IMR-90 (cell line): ENCODE results near the gene SP8. TPM values are rescaled to one million over a fixed set of nuclear protein-coding genes. Genes with fewer than 3 reads are reported as not detected.

ENCODE experiments used
- ATAC-seq: fragments of 200-7000 bp; cut with Tn5 transposase; 2 replicates; pipeline ENCODE4 v1.9.1; 2020; ENCODE audit warnings: low read depth, mild to moderate bottlenecking, moderate library complexity
- BruUV-seq: library from RNA; stranded (reverse); fragments of 400-500 nt; replicated peaks from 2 replicates; lab custom pipeline; 2021; lab: Mats Ljungman, UMichigan
- CTCF ChIA-PET: fragments of 300-600 bp; formaldehyde crosslinking; extraction: SDS; loops from one replicate; lab custom pipeline; 2021; ENCODE audit warnings: antibody characterized with exemption; lab: Yijun Ruan, JAX
- POLR2A ChIA-PET: fragments of 300-600 bp; sonication (Branson Sonifier 250); formaldehyde crosslinking; loops from one replicate; lab custom pipeline; 2022; ENCODE audit warnings: antibody characterized with exemption; ENCODE audit not compliant: unreplicated experiment; lab: Charles Lee
- DNase-seq: peaks from one replicate; pipeline ENCODE4 v3.0.0; 2013
- H2AFZ ChIP-seq: replicated peaks from 2 replicates; pipeline ENCODE3; 2013; ENCODE audit warnings: low read length, mild to moderate bottlenecking; ENCODE audit not compliant: poor library complexity
- H2AK5ac ChIP-seq: 2 replicates; pipeline ENCODE4 v1.6.1; 2013; ENCODE audit warnings: low read depth, low read length, inconsistent platforms
- H2AK9ac ChIP-seq: replicated peaks from 2 replicates; pipeline ENCODE3; 2013; ENCODE audit warnings: mild to moderate bottlenecking, low read depth, low read length, moderate library complexity; ENCODE audit not compliant: poor library complexity
- H2BK120ac ChIP-seq: 2 replicates; pipeline ENCODE4 v1.6.1; 2013; ENCODE audit warnings: low read depth, low read length, inconsistent platforms
- H2BK15ac ChIP-seq: 3 replicates; pipeline ENCODE4 v1.6.1; 2013; ENCODE audit warnings: low read depth, low read length, inconsistent platforms
- H2BK20ac ChIP-seq: 2 replicates; pipeline ENCODE4 v1.6.1; 2013; ENCODE audit warnings: low read depth, mild to moderate bottlenecking, inconsistent platforms, low read length, moderate library complexity
- H2BK5ac ChIP-seq: 2 replicates; pipeline ENCODE4 v1.6.1; 2013; ENCODE audit warnings: mild to moderate bottlenecking, low read depth, low read length, inconsistent platforms; ENCODE audit not compliant: poor library complexity, severe bottlenecking
- H3K14ac ChIP-seq: replicated peaks from 2 replicates; pipeline ENCODE4 v1.6.1; 2013; ENCODE audit warnings: low read depth, low read length, inconsistent platforms
- H3K18ac ChIP-seq: 2 replicates; pipeline ENCODE4 v1.6.1; 2013; ENCODE audit warnings: low read depth, low read length, control low read depth
- H3K23ac ChIP-seq: 2 replicates; pipeline ENCODE4 v1.6.1; 2013; ENCODE audit warnings: low read depth, low read length, inconsistent platforms
- H3K27ac ChIP-seq: 2 replicates; pipeline ENCODE4 v1.5.1; 2013; ENCODE audit warnings: mild to moderate bottlenecking, control low read depth, low read length; ENCODE audit not compliant: insufficient read depth
- H3K27me3 ChIP-seq: 2 replicates; pipeline ENCODE4 v1.6.1; 2013; ENCODE audit warnings: low read length; ENCODE audit not compliant: control insufficient read depth, insufficient read depth
- H3K36me3 ChIP-seq: 2 replicates; pipeline ENCODE4 v1.6.1; 2013; ENCODE audit warnings: low read length, mixed read lengths; ENCODE audit not compliant: control insufficient read depth, insufficient read depth
- H3K4ac ChIP-seq: 2 replicates; pipeline ENCODE4 v1.6.1; 2013; ENCODE audit warnings: low read depth, low read length, inconsistent platforms
- H3K4me1 ChIP-seq: 2 replicates; pipeline ENCODE4 v1.6.1; 2013; ENCODE audit warnings: low read length, mixed read lengths; ENCODE audit not compliant: control insufficient read depth, insufficient read depth
- H3K4me2 ChIP-seq: 2 replicates; pipeline ENCODE4 v1.6.1; 2013; ENCODE audit warnings: low read depth, mild to moderate bottlenecking, control low read depth, low read length, moderate library complexity
- H3K4me3 ChIP-seq: 2 replicates; pipeline ENCODE4 v1.5.1; 2013; ENCODE audit warnings: low read depth, mild to moderate bottlenecking, control low read depth, low read length, moderate library complexity; ENCODE audit not compliant: insufficient read depth
- H3K56ac ChIP-seq: 2 replicates; pipeline ENCODE4 v1.6.1; 2013; ENCODE audit warnings: low read length, inconsistent platforms; ENCODE audit not compliant: insufficient read depth; ENCODE audit errors: extremely low read depth
- H3K79me1 ChIP-seq, 2 experiments: 2 replicates each; pipeline ENCODE4 v1.6.1; 2013; ENCODE audit warnings: low read length in 2 of 2, inconsistent platforms in 1 of 2, low read depth in 1 of 2
- H3K9ac ChIP-seq: 2 replicates; pipeline ENCODE4 v1.6.1; 2013; ENCODE audit warnings: low read depth, low read length, control low read depth
- H3K9me1 ChIP-seq: 2 replicates; pipeline ENCODE4 v1.6.1; 2013; ENCODE audit warnings: low read length, inconsistent platforms; ENCODE audit not compliant: insufficient read depth
- H3K9me3 ChIP-seq: 2 replicates; pipeline ENCODE4 v1.6.1; 2013; ENCODE audit warnings: low read length; ENCODE audit not compliant: control insufficient read depth, insufficient read depth
- H4K20me1 ChIP-seq: 2 replicates; pipeline ENCODE4 v1.6.1; 2013; ENCODE audit warnings: low read length, inconsistent platforms; ENCODE audit not compliant: insufficient read depth
- H4K5ac ChIP-seq: 2 replicates; pipeline ENCODE4 v1.6.1; 2013; ENCODE audit warnings: mild to moderate bottlenecking, low read depth, low read length, control low read depth
- H4K8ac ChIP-seq, 2 experiments: 2 replicates each; pipeline ENCODE4 v1.6.1; 2013; ENCODE audit warnings: low read depth in 2 of 2, low read length in 2 of 2, control low read depth in 1 of 2, inconsistent platforms in 1 of 2
- H4K91ac ChIP-seq: 2 replicates; pipeline ENCODE4 v1.6.1; 2013; ENCODE audit warnings: low read depth, low read length, inconsistent platforms; ENCODE audit not compliant: insufficient read depth
- BHLHE40 ChIP-seq: fragments of 150-350 bp; IDR thresholded peaks from 2 replicates; pipeline ENCODE4 v1.6.1; 2016; ENCODE audit warnings: mild to moderate bottlenecking, low read depth, low read length
- CHD1 ChIP-seq: IDR thresholded peaks from 2 replicates; pipeline ENCODE4 v1.6.1; 2012; ENCODE audit warnings: low read depth, low read length, improper control_type of control experiment
- CTCF ChIP-seq: conservative IDR thresholded peaks from 2 replicates; pipeline ENCODE4 v1.5.1; 2012; ENCODE audit warnings: mild to moderate bottlenecking, low read depth, low read length, improper control_type of control experiment
- ELK1 ChIP-seq: fragments of 150-350 bp; IDR thresholded peaks from 2 replicates; pipeline ENCODE4 v1.6.1; 2016; ENCODE audit warnings: low read depth, mild to moderate bottlenecking, low read length, moderate library complexity, borderline replicate concordance
- FOS ChIP-seq: fragments of 150-350 bp; IDR thresholded peaks from 2 replicates; pipeline ENCODE4 v1.6.1; 2016; ENCODE audit warnings: low read depth, low read length
- MAFK ChIP-seq: IDR thresholded peaks from 2 replicates; pipeline ENCODE4 v1.6.1; 2012; ENCODE audit warnings: low read depth, low read length, improper control_type of control experiment
- MAZ ChIP-seq: IDR thresholded peaks from 2 replicates; pipeline ENCODE4 v1.6.1; 2012; ENCODE audit warnings: low read depth, mild to moderate bottlenecking, low read length, improper control_type of control experiment, moderate library complexity, borderline replicate concordance
- MXI1 ChIP-seq: IDR thresholded peaks from 2 replicates; pipeline ENCODE4 v1.6.1; 2012; ENCODE audit warnings: low read depth, mild to moderate bottlenecking, low read length, moderate library complexity, borderline replicate concordance
- NFE2L2 ChIP-seq: fragments of 150-350 bp; IDR thresholded peaks from 2 replicates; pipeline ENCODE4 v1.6.1; 2016; ENCODE audit warnings: low read depth, mild to moderate bottlenecking, low read length
- POLR2A ChIP-seq: IDR thresholded peaks from 2 replicates; pipeline ENCODE4 v1.6.1; 2012; ENCODE audit warnings: mild to moderate bottlenecking, low read depth, low read length
- RAD21 ChIP-seq: IDR thresholded peaks from 2 replicates; pipeline ENCODE4 v1.6.1; 2012; ENCODE audit warnings: low read length, improper control_type of control experiment
- RFX5 ChIP-seq: IDR thresholded peaks from 2 replicates; pipeline ENCODE4 v1.8.0; 2012; ENCODE audit warnings: low read depth, mild to moderate bottlenecking, low read length, moderate library complexity
- SMC3 ChIP-seq: fragments of 150-350 bp; IDR thresholded peaks from 2 replicates; pipeline ENCODE4 v1.6.1; 2016; ENCODE audit warnings: low read depth, mild to moderate bottlenecking, antibody characterized with exemption, low read length, moderate library complexity
- USF2 ChIP-seq: fragments of 150-350 bp; IDR thresholded peaks from 2 replicates; pipeline ENCODE4 v1.6.1; 2017; ENCODE audit warnings: mild to moderate bottlenecking, antibody characterized with exemption, low read length, low read depth
- WGBS, 2 experiments: methylation state at CpG; one replicate each; pipeline versions ENCODE4 v1.1.5 to v1.1.7; 2013; ENCODE audit warnings: missing lambda C conversion rate in 2 of 2; ENCODE audit not compliant: insufficient read length in 1 of 2; ENCODE audit errors: extremely low coverage in 2 of 2; 5-methylcytosine and 5-hydroxymethylcytosine counted together
- dilution Hi-C: fragments of 300-500 bp; cut with HindIII; formaldehyde crosslinking; loops from one replicate; pipeline ENCODE4 v1.14.3; 2018; ENCODE audit warnings: low sequenced_read_pairs; ENCODE audit not compliant: unreplicated experiment
- in situ Hi-C: fragments of 300-500 bp; cut with MboI; formaldehyde crosslinking; loops from 3 replicates; pipeline ENCODE4 v1.14.3; 2019; ENCODE audit warnings: low sequenced_read_pairs, inconsistent platforms, mixed read lengths
- intact Hi-C: fragments of 100-400 bp; cut with micrococcal nuclease; formaldehyde crosslinking; loops from 2 replicates; pipeline ENCODE4 v1.10.0; 2022
- polyA plus RNA-seq, 3 experiments: library from polyadenylated mRNA; depleted of rRNA; stranded (reverse); fragments of >200 nt; gene quantifications; 2 replicates each; pipeline ENCODE4 v1.2.3, GENCODE V29; 2012; ENCODE audit warnings: low replicate concordance in 1 of 3
- total RNA-seq: library from RNA; depleted of rRNA; stranded (reverse); fragments of >200 nt; gene quantifications from 2 replicates; pipeline ENCODE4 v1.2.3, GENCODE V29; 2012

Gene SP8
- total and polyA plus RNA-seq, 2 of the 4 experiments (the other 2 are of a cell fraction): not detected

GRCh38 chr7:20788420-20788990, 1.8 kb upstream of the SP8 start:
- Histone ChIP-seq H3K23ac (no peak overlapping the region), H3K14ac (no peak overlapping the region), H3K27me3 (peaks cover 69% of the 10 kb centered on the region), H3K36me3 (no peaks in the 10 kb centered on the region), H3K79me1 (no peaks in the 10 kb centered on the region), H4K20me1 (no peaks in the 10 kb centered on the region), H2AK5ac (no peak overlapping the region), H2BK15ac (no peak overlapping the region), H3K27ac (no peak overlapping the region), H3K9ac (no peak overlapping the region), H3K4me3 (no peak overlapping the region), H3K9me1 (no peaks in the 10 kb centered on the region), H3K4ac (no peak overlapping the region), H4K5ac (no peak overlapping the region), H2AK9ac (no peak overlapping the region), H3K9me3 (peaks cover 6% of the 10 kb centered on the region; the same call in 1 of the 2 replicates), H3K18ac (no peak overlapping the region), H4K91ac (no peak overlapping the region), H4K8ac (no peak overlapping the region), H2BK120ac (no peak overlapping the region), H3K56ac (no peak overlapping the region), H2AFZ (no peak overlapping the region), H2BK5ac (no peak overlapping the region), H2BK20ac (no peak overlapping the region), H3K4me1 (peaks cover 3% of the 10 kb centered on the region; the same call in 1 of the 2 replicates), H3K4me2 (no peak overlapping the region)
- no TSS peak for BruUV-seq
- DNase-seq (no peak), ATAC-seq (no peak)
- dilution Hi-C loops: no loop called here
- ChIA-PET CTCF (no interaction called here), POLR2A (no interaction called here)
- in situ Hi-C loops: no loop called here
- WGBS, 2 experiments: no CpG with 5 or more reads among the region's 10 CpGs
- intact Hi-C loops: loop anchor here (5.0 kb wide), 1 partner anchor 639 kb away; the partner anchor contains the start of gene SP4
- TF ChIP-seq CHD1: no peak
- TF ChIP-seq MAZ: no peak
- no peak for TF ChIP-seq BHLHE40
- no peak for TF ChIP-seq RFX5
- no peak for TF ChIP-seq NFE2L2
- no peak for TF ChIP-seq ELK1
- TF ChIP-seq MAFK: no peak
- TF ChIP-seq SMC3: no peak
- no peak for TF ChIP-seq CTCF
- no peak for TF ChIP-seq FOS
- no peak for TF ChIP-seq POLR2A
- no peak for TF ChIP-seq MXI1
- no peak for TF ChIP-seq USF2
- no peak for TF ChIP-seq RAD21
